BE2C (cell line): Measurements from ENCODE around the gene TRIM72.

Experiments
- DNase-seq: peaks from one replicate; pipeline ENCODE4 v3.0.0-alpha.2; 2020
- H3K27me3 ChIP-seq: fragments of 250-450 bp; sonication (Bioruptor Pico); 2 replicates; pipeline ENCODE4 v1.5.1; 2020; ENCODE audit warnings: mild to moderate bottlenecking
- H3K36me3 ChIP-seq: fragments of 250-450 bp; sonication (Bioruptor Pico); 2 replicates; pipeline ENCODE4 v1.5.1; 2020; ENCODE audit warnings: mild to moderate bottlenecking
- H3K4me1 ChIP-seq: fragments of 250-450 bp; sonication (Bioruptor Pico); 2 replicates; pipeline ENCODE4 v1.5.1; 2020
- H3K4me3 ChIP-seq: 2 replicates; pipeline ENCODE4 v1.5.1; 2011; ENCODE audit warnings: low read depth, low read length
- H3K9me3 ChIP-seq: fragments of 250-450 bp; sonication (Bioruptor Pico); 2 replicates; pipeline ENCODE4 v1.5.1; 2020
- TF ChIP-seq, protein P1 (sequence below): IDR thresholded peaks from 2 replicates; pipeline ENCODE4 v1.5.1; 2012; ENCODE audit warnings: mild to moderate bottlenecking, low read depth, low read length

Gene TRIM72

DNA sequence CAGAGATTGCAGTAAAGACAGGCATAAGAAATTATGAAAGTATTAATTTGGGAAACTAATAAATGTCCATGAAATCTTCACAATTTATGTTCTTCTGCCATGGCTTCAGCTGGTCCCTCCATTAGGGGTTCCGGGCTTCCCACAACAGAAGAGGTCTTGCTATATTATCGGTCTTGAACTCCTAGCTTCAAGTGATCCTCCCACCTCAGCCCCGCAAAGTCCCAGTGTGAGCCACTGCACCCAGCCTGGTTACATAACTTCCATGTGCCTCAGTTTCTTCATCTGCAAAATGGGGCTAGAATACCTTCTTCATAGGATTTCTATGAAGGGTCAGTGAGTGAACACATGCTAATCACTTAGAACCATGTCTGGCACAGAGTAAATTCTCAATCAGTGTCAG, 32.4 kb downstream of the TRIM72 start:
- H3K27me3 ChIP-seq: peaks cover 28% of the 10 kb centered on the region
- H3K4me1 ChIP-seq: no peaks in the 10 kb centered on the region
- TF ChIP-seq, protein P1, sequence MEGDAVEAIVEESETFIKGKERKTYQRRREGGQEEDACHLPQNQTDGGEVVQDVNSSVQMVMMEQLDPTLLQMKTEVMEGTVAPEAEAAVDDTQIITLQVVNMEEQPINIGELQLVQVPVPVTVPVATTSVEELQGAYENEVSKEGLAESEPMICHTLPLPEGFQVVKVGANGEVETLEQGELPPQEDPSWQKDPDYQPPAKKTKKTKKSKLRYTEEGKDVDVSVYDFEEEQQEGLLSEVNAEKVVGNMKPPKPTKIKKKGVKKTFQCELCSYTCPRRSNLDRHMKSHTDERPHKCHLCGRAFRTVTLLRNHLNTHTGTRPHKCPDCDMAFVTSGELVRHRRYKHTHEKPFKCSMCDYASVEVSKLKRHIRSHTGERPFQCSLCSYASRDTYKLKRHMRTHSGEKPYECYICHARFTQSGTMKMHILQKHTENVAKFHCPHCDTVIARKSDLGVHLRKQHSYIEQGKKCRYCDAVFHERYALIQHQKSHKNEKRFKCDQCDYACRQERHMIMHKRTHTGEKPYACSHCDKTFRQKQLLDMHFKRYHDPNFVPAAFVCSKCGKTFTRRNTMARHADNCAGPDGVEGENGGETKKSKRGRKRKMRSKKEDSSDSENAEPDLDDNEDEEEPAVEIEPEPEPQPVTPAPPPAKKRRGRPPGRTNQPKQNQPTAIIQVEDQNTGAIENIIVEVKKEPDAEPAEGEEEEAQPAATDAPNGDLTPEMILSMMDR: no peak
- H3K4me3 ChIP-seq: no peak overlapping the region
- no peaks in the 10 kb centered on the region for H3K9me3 ChIP-seq
- DNase-seq: no peak
- no peaks in the 10 kb centered on the region for H3K36me3 ChIP-seq

DNA sequence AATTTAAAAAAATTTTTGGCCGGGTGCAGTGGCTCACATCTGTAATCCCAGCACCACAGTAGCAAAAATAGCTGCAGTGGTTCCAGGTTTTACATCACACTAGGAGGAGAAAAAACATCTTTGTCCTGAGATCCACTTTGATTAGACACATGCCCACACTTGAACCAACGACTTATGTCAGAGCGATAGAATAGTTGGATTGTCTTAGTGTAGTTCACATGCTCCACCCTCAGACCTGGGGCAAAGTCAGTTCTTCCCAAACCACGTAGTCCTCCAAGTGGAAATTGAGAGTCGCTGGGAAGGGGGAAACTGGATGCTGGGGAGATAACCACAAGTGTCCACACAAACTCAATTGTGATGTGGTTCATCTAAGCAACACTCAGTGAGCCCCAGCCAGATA, 34.4 kb downstream of the TRIM72 start:
- H3K9me3 ChIP-seq: no peaks in the 10 kb centered on the region
- no peak overlapping the region for H3K4me3 ChIP-seq
- DNase-seq: no peak
- H3K36me3 ChIP-seq: no peaks in the 10 kb centered on the region
- H3K27me3 ChIP-seq: peaks cover 23% of the 10 kb centered on the region
- no peaks in the 10 kb centered on the region for H3K4me1 ChIP-seq
- TF ChIP-seq, protein P1: no peak

DNA sequence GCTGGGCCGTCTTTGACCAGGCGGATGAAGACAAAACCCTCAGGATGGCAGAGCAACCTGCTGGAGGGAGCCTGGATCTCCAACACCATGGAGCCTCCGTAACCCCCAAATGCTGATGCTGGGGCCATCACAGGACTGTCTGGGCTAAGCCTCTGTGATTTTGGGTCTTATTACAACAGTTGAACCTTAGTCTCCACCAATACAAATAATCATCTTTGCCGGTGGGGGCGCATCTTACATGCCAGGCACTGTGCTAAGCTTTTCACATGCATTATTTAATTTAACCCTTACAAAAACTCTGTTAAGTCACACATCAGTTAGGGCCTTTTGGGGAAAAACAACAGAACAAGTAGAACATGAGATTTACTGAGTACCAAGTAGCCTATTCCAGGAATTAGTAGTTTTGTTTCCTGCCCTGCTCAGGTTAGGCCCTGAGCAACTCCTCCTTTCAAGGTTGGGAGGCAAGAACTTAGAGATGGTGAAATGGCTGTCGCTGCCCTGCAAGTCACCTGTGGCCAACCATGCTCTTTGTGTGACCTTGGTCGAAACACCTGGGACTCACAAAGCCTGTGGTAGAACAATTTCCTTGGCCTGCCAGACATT, 37.0 kb downstream of the TRIM72 start:
- no peak for DNase-seq
- TF ChIP-seq, protein P1: no peak

GRCh38 chr16:31251435-31251834, 37.5 kb downstream of the TRIM72 start:
- H3K27me3 ChIP-seq: peaks cover 21% of the 10 kb centered on the region
- H3K36me3 ChIP-seq: no peaks in the 10 kb centered on the region
- no peak overlapping the region for H3K4me3 ChIP-seq
- DNase-seq: no peak
- H3K9me3 ChIP-seq: no peaks in the 10 kb centered on the region; the same call in 1 of the 2 replicates
- H3K4me1 ChIP-seq: no peaks in the 10 kb centered on the region
- TF ChIP-seq, protein P1: no peak

More for the DNA sequence above, 37.0 kb downstream of the TRIM72 start:
- Histone ChIP-seq H3K9me3 (no peaks in the 10 kb centered on the region; the same call in 1 of the 2 replicates), H3K4me1 (no peaks in the 10 kb centered on the region), H3K36me3 (no peaks in the 10 kb centered on the region), H3K27me3 (peaks cover 25% of the 10 kb centered on the region), H3K4me3 (no peak overlapping the region)

GRCh38 chr16:31253642-31254045, 39.7 kb downstream of the TRIM72 start:
- TF ChIP-seq, protein P1: no peak
- no peaks in the 10 kb centered on the region; the same call in 1 of the 2 replicates for H3K9me3 ChIP-seq
- no peaks in the 10 kb centered on the region for H3K36me3 ChIP-seq
- H3K27me3 ChIP-seq: peaks cover 14% of the 10 kb centered on the region
- no peak for DNase-seq
- H3K4me1 ChIP-seq: no peaks in the 10 kb centered on the region
- H3K4me3 ChIP-seq: no peak overlapping the region

DNA sequence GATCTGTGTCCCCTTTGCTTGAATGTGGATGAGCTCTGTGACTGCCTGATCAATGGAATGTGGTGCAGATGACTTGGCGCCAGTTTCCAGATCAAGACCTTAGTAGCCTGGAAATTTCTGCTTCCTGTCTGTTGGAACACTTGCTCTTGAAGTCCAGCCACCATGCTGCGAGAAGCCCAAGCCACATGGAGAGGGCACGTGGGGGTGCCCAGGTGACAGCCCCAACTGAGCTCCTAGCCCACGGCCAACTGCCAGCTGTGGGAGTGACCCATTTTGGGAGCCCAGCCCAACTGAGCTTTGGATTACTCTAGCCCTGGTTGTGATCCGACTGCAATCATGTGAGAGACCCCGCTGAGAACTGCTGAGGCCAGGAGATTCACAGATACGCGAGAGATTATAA, 42.5 kb downstream of the TRIM72 start:
- no peaks in the 10 kb centered on the region; the same call in 1 of the 2 replicates for H3K9me3 ChIP-seq
- H3K27me3 ChIP-seq: peaks cover 26% of the 10 kb centered on the region
- TF ChIP-seq, protein P1: no peak
- no peak overlapping the region for H3K4me3 ChIP-seq
- H3K36me3 ChIP-seq: no peaks in the 10 kb centered on the region
- DNase-seq: no peak
- H3K4me1 ChIP-seq: no peaks in the 10 kb centered on the region
